GM21723 (cell line): Measurements from ENCODE around the gene GPR25.

Source experiments
- ATAC-seq: cut with Tn5 transposase; IDR thresholded peaks from one replicate; pipeline ENCODE4 v1.9.1; 2021; ENCODE audit warnings: mild to moderate bottlenecking, moderate library complexity; ENCODE audit not compliant: unreplicated experiment

GPR25 gene, protein sequence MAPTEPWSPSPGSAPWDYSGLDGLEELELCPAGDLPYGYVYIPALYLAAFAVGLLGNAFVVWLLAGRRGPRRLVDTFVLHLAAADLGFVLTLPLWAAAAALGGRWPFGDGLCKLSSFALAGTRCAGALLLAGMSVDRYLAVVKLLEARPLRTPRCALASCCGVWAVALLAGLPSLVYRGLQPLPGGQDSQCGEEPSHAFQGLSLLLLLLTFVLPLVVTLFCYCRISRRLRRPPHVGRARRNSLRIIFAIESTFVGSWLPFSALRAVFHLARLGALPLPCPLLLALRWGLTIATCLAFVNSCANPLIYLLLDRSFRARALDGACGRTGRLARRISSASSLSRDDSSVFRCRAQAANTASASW

DNA sequence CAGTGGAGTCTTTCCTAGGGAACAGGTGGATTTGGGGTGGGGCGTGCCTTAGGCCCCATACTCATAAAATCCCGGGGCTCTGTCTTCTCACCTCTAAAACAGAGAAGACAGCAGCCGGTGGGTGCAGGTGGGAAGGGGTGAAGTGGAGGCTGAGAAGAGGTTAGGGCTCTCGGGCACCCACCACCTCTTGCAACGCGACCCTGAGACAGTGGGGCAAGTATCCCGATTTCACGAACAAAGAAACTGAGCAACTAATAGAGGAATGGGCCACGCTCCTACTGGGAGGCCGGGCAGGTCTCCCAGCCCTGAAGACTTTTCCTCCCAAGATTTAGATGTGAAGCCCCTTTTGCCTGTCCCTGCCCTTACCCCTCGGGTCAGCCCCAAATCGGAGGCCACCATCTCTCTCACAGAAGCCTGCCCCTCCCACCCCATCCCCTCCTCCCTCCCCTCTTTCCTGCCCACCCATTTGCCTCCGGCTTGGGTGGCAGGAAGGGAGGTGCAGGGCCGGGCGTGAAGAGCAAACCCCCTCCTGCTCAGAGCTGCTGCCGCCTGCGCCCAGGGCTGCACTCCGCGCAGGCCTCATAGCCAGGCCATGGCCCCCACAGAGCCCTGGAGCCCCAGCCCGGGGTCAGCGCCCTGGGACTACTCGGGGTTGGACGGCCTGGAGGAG is at the start of gene GPR25:
TSS of gene GPR25 (plus strand) at position 536 of the 670 bp plus-strand sequence. CDS start at position 593, 57 bp downstream.
- no peak for ATAC-seq

DNA sequence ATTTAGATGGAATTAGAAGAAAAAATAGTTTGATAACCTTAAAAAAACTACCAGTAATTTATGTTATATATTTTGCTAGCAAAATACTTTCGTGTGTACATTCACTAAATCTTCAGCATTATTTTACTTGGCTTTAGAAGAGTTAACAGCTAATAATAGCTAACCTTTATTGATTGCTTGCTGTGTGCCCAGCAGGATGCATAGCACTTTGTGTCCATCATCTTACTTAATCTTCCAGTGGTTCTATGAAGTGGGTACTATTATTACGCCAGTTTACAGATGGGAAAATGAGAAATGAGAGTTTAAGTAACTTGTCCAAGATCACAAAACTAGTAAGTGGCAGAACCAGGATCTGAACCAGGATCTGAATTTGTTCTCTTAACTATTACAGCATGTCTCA is 41.7 kb upstream of the GPR25 start:
- no peak for ATAC-seq

GRCh38 chr1:200834383-200834782 is 38.4 kb upstream of the GPR25 start:
- no peak for ATAC-seq

GRCh38 chr1:200836213-200836612 is 36.6 kb upstream of the GPR25 start:
- ATAC-seq, result no peak

DNA sequence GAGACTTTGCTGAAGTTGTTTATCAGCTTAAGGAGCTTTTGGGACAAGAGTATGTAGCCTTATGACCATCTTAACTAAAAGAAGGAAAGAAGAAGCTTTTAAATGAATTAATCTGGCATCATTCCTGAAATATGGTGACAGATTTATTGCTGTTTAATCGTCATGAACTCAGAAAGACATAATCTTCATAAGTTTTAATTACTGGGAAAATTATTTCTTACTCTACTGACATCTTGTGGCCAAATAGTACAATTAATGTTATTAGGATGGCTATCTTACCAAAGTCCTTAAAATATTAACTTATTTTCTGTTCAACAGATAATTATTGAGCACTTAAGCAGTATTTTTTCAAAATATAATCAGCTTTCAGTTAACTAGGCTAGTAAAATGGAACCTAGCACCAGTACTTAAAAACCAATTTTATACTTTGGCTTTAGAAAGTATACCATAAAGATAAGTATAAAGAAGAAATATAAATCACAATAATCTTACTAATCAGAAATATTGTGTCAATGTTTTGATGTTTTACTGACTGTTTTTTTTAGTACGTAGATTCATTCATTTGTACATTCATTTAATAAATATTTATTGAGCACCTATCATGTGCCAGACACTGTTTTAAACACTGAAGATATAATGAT is 34.7 kb upstream of the GPR25 start:
- ATAC-seq, result no peak

- ATAC-seq, result no peak
Measured at GRCh38 chr1:200838676-200839445, 33.9 kb upstream of the GPR25 start.

GRCh38 chr1:200845360-200845759 is 27.4 kb upstream of the GPR25 start:
- no peak for ATAC-seq

DNA sequence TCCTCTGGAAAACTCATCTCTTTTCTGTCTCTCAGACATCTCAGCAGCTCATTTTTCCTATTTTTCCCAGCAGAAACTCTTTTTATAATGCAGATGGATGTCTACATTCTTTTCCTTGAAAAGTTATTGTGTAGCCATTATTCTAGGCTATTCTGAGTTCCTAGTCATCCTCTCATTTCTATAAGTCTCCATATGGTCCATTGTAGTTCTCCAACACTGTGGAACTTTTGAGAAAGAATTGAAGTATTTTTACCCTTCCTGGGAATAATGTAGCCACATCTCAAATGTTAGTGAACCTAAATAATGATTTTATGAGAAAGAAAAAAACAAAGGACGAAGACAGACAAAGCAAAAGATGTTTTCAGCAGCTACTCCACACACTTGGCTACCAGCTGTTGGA is 26.4 kb upstream of the GPR25 start:
- ATAC-seq, result no peak

- no peak for ATAC-seq
Measured at GRCh38 chr1:200849430-200849829, 23.4 kb upstream of the GPR25 start.

DNA sequence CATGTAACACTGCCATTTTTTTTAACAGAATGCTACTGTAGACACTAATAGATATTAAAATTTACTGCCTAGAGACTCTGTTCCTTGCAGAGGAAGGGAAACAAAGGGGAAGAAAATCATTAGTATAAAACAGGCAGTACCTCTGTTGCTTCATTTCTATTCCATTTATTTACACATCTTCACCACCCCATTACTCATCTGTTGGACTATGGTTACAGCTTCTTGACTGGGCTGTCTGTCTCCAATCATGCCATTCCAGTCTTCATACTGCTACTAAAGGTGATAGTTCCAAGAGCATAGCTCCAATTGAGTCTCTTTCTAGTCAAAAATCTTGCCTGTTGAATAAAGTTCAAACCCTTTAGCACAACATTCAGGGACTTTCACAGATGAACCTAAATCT is 22.2 kb upstream of the GPR25 start:
- no peak for ATAC-seq

DNA sequence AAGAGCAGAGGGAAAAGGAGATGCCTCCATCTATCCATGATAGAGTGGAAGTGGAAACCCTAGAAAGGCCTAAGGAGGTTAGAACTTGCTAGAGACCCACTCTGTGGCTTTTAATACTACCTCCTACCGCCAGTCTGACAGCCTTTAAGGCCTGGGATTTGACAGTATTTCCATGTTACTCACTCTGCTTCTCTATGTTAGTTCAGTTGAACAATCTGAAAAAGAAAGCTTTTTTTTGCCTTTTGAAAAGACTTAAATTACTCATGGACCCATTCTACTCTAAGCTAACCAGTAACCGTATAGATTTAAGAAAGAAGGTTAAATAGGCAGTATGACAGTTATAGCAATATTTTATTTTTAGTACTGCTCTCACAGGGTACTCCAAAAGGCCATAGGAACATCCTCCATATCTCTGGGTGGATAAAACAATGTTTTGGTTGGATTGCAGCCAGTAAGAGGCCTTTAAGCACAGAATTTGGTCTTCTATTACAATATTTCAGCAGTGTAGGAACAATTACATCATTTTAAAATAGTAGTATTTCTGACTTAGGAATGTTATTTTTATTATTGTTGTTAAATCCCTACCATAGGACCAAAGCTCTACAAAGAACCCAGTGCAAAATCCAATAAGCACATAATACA is 15.9 kb upstream of the GPR25 start:
- ATAC-seq, result no peak

GRCh38 chr1:200857804-200858203 is 15.0 kb upstream of the GPR25 start:
- ATAC-seq, result no peak

DNA sequence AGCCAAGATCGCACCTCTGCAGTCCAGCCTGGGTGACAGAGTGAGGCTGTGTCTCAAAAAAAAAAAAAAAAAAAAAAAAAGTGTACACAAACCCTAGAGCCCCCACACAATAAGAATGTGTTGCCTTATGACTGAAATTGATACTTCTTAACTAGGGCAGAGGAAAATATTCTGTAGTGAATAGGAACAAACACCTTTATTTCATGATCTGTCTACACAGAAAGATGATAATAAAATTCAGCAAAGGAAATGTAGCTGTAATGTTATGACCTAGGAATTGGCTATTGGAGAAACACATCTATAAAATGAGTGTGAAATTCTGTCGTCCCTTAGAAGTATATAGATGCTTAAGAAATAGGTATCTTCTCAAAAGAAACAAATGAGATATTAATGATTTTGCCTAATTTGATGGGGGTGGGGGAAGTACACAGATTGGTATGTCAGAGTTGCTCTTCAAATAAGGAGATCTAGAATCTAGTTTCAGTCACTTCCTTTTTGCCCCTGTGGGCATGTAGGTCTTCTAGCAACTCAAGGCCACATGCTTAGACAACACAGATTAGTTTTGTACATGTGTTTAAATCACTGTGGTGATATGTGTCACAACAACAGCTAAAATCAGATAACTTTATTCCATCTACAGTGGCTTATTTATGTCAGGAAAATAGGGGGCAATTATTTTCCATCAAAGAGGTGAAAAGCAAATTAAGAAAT is 10.7 kb upstream of the GPR25 start:
- ATAC-seq, result no peak

GRCh38 chr1:200862713-200863415 is 9.9 kb upstream of the GPR25 start:
- no peak for ATAC-seq

GRCh38 chr1:200866116-200866515 is 6.7 kb upstream of the GPR25 start:
- no peak for ATAC-seq

DNA sequence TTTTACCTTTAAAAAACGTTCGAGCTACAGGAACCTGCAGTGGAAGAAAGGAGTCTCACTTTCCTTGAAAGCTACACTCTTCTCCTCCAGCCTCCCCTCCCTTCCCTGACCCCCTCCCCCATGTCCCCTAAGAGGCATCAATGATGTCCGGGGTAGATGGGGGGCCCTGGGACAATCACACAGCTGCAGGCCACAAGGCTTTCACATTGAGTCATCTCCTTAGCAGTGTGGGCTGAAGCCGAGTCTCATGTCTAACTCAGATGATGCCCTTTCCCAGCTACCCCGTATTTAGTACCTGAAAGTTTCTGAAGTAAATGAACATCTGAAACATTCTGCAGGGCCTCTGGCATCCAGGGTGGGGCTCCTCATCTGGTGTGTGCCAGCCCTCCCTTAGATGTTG is 6.3 kb upstream of the GPR25 start:
- ATAC-seq, result peak; percentile 89

DNA sequence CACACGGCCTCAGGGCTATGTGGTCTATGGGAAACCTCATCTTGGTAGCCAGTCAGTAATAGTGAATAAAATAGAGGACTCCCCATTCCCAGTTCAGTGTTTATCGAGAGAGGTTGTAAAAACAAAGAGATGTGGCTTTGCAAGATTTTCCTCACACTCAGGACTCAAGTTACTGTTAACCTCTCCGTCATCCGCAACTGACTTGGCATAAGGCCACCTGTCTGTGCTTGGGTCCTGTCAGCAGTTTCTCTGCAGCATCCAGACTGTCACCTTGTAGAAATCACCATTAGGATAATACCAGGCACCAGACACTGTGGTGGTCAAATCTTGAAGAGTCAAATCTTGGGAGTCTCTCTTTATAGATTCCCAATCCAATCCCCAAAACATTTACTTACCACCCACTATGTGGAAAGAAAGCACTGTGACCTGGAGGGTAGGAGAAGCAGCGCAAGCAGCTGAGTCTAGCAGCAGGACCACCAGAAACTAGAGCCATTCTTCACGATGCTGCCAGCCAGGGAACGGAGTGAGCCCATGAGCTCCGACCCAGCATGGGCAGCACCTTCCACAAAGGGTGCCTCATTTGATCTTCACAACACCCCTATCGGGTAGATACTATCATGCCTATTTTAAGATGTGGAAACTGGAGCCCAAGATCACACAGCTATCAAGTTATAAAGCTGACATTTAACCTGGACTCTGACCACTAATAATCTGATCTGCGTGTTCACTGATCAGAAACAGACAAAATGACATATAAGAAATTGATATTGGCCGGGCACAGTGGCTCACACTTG is 5.6 kb upstream of the GPR25 start:
- no peak for ATAC-seq

GRCh38 chr1:200869376-200869752 is 3.4 kb upstream of the GPR25 start:
- ATAC-seq, result no peak
